K562 (cell line): Measurements from ENCODE around the gene MLLT6. TPM values are rescaled to one million over a fixed set of nuclear protein-coding genes. Genes with fewer than 3 reads are reported as not detected.

ENCODE experiments used
- ATAC-seq: fragments of 200-7000 bp; cut with Tn5 transposase; 3 replicates; pipeline ENCODE4 v1.9.1; 2020; ENCODE audit warnings: moderate library complexity
- BruUV-seq: library from RNA; stranded (reverse); fragments of 400-500 nt; replicated peaks from 2 replicates; lab custom pipeline; 2021; lab: Mats Ljungman, UMichigan
- CTCF ChIA-PET: fragments of 300-600 bp; formaldehyde crosslinking; extraction: SDS; loops from one replicate; lab custom pipeline; 2021; ENCODE audit warnings: low intra/inter-chr PET ratio; lab: Yijun Ruan, JAX
- POLR2A ChIA-PET: fragments of 300-600, 350-650 bp; sonication (Branson Sonifier 250); formaldehyde crosslinking; extraction: SDS; loops from one replicate; lab custom pipeline; 2021; ENCODE audit warnings: antibody characterized with exemption, inconsistent platforms; lab: Yijun Ruan, JAX
- DNase-seq, 4 experiments: peaks; one replicate each; pipeline versions ENCODE4 v3.0.0 to v3.0.0-alpha.2; 2011 to 2018; ENCODE audit warnings: low spot score in 3 of 4, mixed read lengths in 3 of 4; ENCODE audit errors: extremely low read depth in 1 of 4
- FAIRE-seq: peaks from 2 replicates; lab custom pipeline; 2011; peaks lifted over from hg19 to GRCh38; lab: Jason Lieb, UNC
- H2AFZ ChIP-seq: 2 replicates; pipeline ENCODE4 v1.6.0; 2011; ENCODE audit warnings: low read depth, low read length, control low read depth, inconsistent platforms
- H3K27ac ChIP-seq: fragments of 200-600 bp; 3 replicates; pipeline ENCODE4 v1.8.0; 2011; ENCODE audit warnings: low read depth, mild to moderate bottlenecking, control low read depth, inconsistent platforms, low read length, moderate library complexity, mixed read lengths; ENCODE audit errors: extremely low read depth
- H3K27me3 ChIP-seq, 2 experiments: fragments of 300-600 bp in 1 of 2; 2 replicates in 1 of 2; 3 replicates in 1 of 2; pipeline versions ENCODE4 v1.6.0 to v1.8.0; 2011; ENCODE audit warnings: inconsistent platforms in 2 of 2, low read length in 2 of 2, mild to moderate bottlenecking in 1 of 2, mixed read lengths in 1 of 2, moderate library complexity in 1 of 2; ENCODE audit not compliant: control insufficient read depth in 2 of 2, insufficient read depth in 2 of 2
- H3K36me3 ChIP-seq: fragments of 300-600 bp; 3 replicates; pipeline ENCODE4 v1.8.0; 2011; ENCODE audit warnings: mild to moderate bottlenecking, low read length, inconsistent platforms; ENCODE audit not compliant: control insufficient read depth, insufficient read depth
- H3K4me1 ChIP-seq, 2 experiments: fragments of 200-600 bp in 1 of 2; replicated peaks in 1 of 2; 2 replicates in 1 of 2; 3 replicates in 1 of 2; pipeline versions ENCODE4 v1.5.1 to v1.8.0; 2011; ENCODE audit warnings: inconsistent platforms in 2 of 2, low read length in 2 of 2, mild to moderate bottlenecking in 1 of 2, mixed read lengths in 1 of 2, moderate library complexity in 1 of 2; ENCODE audit not compliant: control insufficient read depth in 2 of 2, insufficient read depth in 2 of 2
- H3K4me2 ChIP-seq: 2 replicates; pipeline ENCODE4 v1.6.1; 2011; ENCODE audit warnings: low read length, control low read depth, inconsistent platforms, mixed read lengths; ENCODE audit not compliant: insufficient read depth
- H3K4me3 ChIP-seq: fragments of 200-600 bp; sonication (generic), shearing (Covaris generic); 2 replicates; pipeline ENCODE4 v1.5.1; 2016; ENCODE audit warnings: control low read depth, inconsistent platforms
- H3K79me2 ChIP-seq: fragments of 200-600 bp; 3 replicates; pipeline ENCODE4 v1.8.0; 2011; ENCODE audit warnings: low read length, inconsistent platforms; ENCODE audit not compliant: control insufficient read depth, insufficient read depth
- H3K9ac ChIP-seq, 2 experiments: 2 replicates each; pipeline versions ENCODE4 v1.6.0 to v1.6.1; 2011; ENCODE audit warnings: low read depth in 2 of 2, low read length in 2 of 2, control low read depth in 1 of 2, inconsistent platforms in 1 of 2, mild to moderate bottlenecking in 1 of 2, mixed read lengths in 1 of 2; ENCODE audit not compliant: insufficient read depth in 1 of 2
- H3K9me1 ChIP-seq: one replicate; pipeline ENCODE4 v1.6.0; 2011; ENCODE audit warnings: inconsistent platforms, mild to moderate bottlenecking, low read length, moderate library complexity; ENCODE audit not compliant: control insufficient read depth, insufficient read depth
- H3K9me3 ChIP-seq: replicated peaks from 2 replicates; pipeline ENCODE4 v1.5.1; 2011; ENCODE audit warnings: low read depth, low read length, inconsistent platforms; ENCODE audit not compliant: control insufficient read depth, insufficient read depth
- H4K20me1 ChIP-seq: replicated peaks from 2 replicates; pipeline ENCODE4 v1.6.1; 2011; ENCODE audit warnings: low read length, inconsistent platforms, mixed read lengths; ENCODE audit not compliant: control insufficient read depth, insufficient read depth
- ARNT ChIP-seq, 2 experiments: fragments of 450-650 bp; IDR thresholded peaks; 2 replicates each; pipeline ENCODE4 v1.6.1; 2016; ENCODE audit warnings: mild to moderate bottlenecking in 1 of 2
- CBFA2T3 ChIP-seq: fragments of 450-650 bp; IDR thresholded peaks from 2 replicates; pipeline ENCODE4 v1.6.1; 2017
- HNRNPL ChIP-seq: fragments of 200-400 bp; formaldehyde crosslinking; IDR thresholded peaks from 2 replicates; pipeline ENCODE4 v1.6.1; 2017; ENCODE audit warnings: low read depth, mild to moderate bottlenecking, low read length
- KDM1A ChIP-seq, 2 experiments: fragments of 450-650 bp; IDR thresholded peaks; 2 replicates each; pipeline ENCODE4 v1.6.1; 2016; ENCODE audit warnings: mild to moderate bottlenecking in 2 of 2
- LCOR ChIP-seq: sonication (generic); formaldehyde crosslinking; IDR thresholded peaks from 2 replicates; pipeline ENCODE4 v1.8.0; 2022; ENCODE audit warnings: mild to moderate bottlenecking, missing genetic modification reagents
- NR2C2 ChIP-seq, 2 experiments: fragments of 200-800 bp in 1 of 2; sonication (Bioruptor generic) in 1 of 2; sonication (generic) in 1 of 2; formaldehyde crosslinking in 1 of 2; IDR thresholded peaks; 2 replicates each; pipeline versions ENCODE4 v1.6.1 to v1.8.0; 2016 to 2022; ENCODE audit warnings: mild to moderate bottlenecking in 1 of 2, missing compliant biosample characterization in 1 of 2, missing genetic modification characterization in 1 of 2, missing genetic modification reagents in 1 of 2
- SIX5 ChIP-seq, 2 experiments: IDR thresholded peaks; 2 replicates each; pipeline ENCODE4 v1.6.1; 2011; ENCODE audit warnings: low read length in 2 of 2, borderline replicate concordance in 1 of 2, low read depth in 1 of 2, mild to moderate bottlenecking in 1 of 2, moderate library complexity in 1 of 2; ENCODE audit not compliant: insufficient read depth in 1 of 2
- SOX6 ChIP-seq: fragments of 450-650 bp; IDR thresholded peaks from 2 replicates; pipeline ENCODE4 v1.6.1; 2014; ENCODE audit warnings: mild to moderate bottlenecking
- TBP ChIP-seq: optimal IDR thresholded peaks from 2 replicates; pipeline ENCODE3; 2011; ENCODE audit warnings: low read depth, low read length, improper control_type of control experiment
- ZNF239 ChIP-seq: fragments of 250-450 bp; sonication (Bioruptor Pico); IDR thresholded peaks from 2 replicates; pipeline ENCODE4 v1.4.0; 2020; ENCODE audit warnings: mild to moderate bottlenecking
- WGBS: fragments of 100-300 bp; shearing (Covaris generic); methylation state at CpG from one replicate; pipeline ENCODE4 v1.1.6; 2016; ENCODE audit warnings: low coverage, mixed read lengths; ENCODE audit not compliant: insufficient coverage; ENCODE audit errors: missing lambda C conversion rate; 5-methylcytosine and 5-hydroxymethylcytosine counted together
- in situ Hi-C: fragments of 300-500 bp; cut with MboI; formaldehyde crosslinking; loops from 4 replicates; pipeline ENCODE4 v1.15.0; 2018; ENCODE audit warnings: inconsistent platforms, mixed read lengths
- intact Hi-C: fragments of 100-400 bp; cut with micrococcal nuclease; formaldehyde crosslinking; loops from 2 replicates; pipeline ENCODE4 v1.14.2; 2022
- polyA plus RNA-seq, 8 experiments: library from polyadenylated mRNA; depleted of rRNA in 4 of 8; stranded (reverse) in 5 of 8; unstranded in 3 of 8; fragments of >200 nt; fragmentation: Nextera tagmentation in 2 of 8; fragmentation: Illumina TruSeq in 1 of 8; extraction: Ambion mirVana in 2 of 8; extraction: Trizol in 1 of 8; gene quantifications; 2 replicates each; pipeline versions ENCODE4 v1.2.1 to v1.2.3, GENCODE V29; 2011 to 2014; ENCODE audit warnings: inconsistent platforms in 1 of 8, missing spikeins in 1 of 8
- total RNA-seq, 7 experiments: library from RNA; depleted of rRNA in 6 of 7; stranded (reverse); fragments of >200 nt in 6 of 7; fragmentation: Illumina TruSeq in 2 of 7; extraction: Trizol in 2 of 7; gene quantifications; 2 replicates each; pipeline versions ENCODE4 v1.2.1 to v1.2.3, GENCODE V29; 2011 to 2021; ENCODE audit warnings: low replicate concordance in 1 of 7
- TF ChIP-seq, protein P1 (sequence below), 2 experiments: fragments of 450-650 bp in 1 of 2; sonication (generic) in 1 of 2; formaldehyde crosslinking in 1 of 2; IDR thresholded peaks in 1 of 2; conservative IDR thresholded peaks in 1 of 2; 2 replicates each; pipeline versions ENCODE4 v1.6.1 to v1.8.1; 2016 to 2023; ENCODE audit warnings: mild to moderate bottlenecking in 2 of 2, moderate library complexity in 2 of 2, inconsistent platforms in 1 of 2, missing genetic modification reagents in 1 of 2
- TF ChIP-seq, protein P2 (sequence below): fragments of 450-650 bp; formaldehyde crosslinking; IDR thresholded peaks from 2 replicates; pipeline ENCODE4 v1.4.0; 2022; ENCODE audit warnings: missing genetic modification characterization
- TF ChIP-seq, protein P3 (sequence below): sonication (generic); formaldehyde crosslinking; IDR thresholded peaks from 2 replicates; pipeline ENCODE4 v1.8.1; 2023; ENCODE audit warnings: mild to moderate bottlenecking, missing genetic modification reagents, moderate library complexity
- TF ChIP-seq, protein P4 (sequence below), 3 experiments: IDR thresholded peaks in 2 of 3; conservative IDR thresholded peaks in 1 of 3; 2 replicates each; pipeline ENCODE4 v1.5.1; 2011 to 2012; ENCODE audit warnings: low read length in 3 of 3, mild to moderate bottlenecking in 3 of 3, control low read depth in 2 of 3, improper control_type of control experiment in 1 of 3, inconsistent platforms in 1 of 3, low read depth in 1 of 3, mixed read lengths in 1 of 3, moderate library complexity in 1 of 3; ENCODE audit not compliant: insufficient read depth in 2 of 3

MLLT6 gene
- total and polyA plus RNA-seq, 9 of the 15 experiments (the other 6 are each of a cell fraction or from before 2014, with no cell fraction given): 3.1 to 71.7 (median 30.0) TPM

DNA sequence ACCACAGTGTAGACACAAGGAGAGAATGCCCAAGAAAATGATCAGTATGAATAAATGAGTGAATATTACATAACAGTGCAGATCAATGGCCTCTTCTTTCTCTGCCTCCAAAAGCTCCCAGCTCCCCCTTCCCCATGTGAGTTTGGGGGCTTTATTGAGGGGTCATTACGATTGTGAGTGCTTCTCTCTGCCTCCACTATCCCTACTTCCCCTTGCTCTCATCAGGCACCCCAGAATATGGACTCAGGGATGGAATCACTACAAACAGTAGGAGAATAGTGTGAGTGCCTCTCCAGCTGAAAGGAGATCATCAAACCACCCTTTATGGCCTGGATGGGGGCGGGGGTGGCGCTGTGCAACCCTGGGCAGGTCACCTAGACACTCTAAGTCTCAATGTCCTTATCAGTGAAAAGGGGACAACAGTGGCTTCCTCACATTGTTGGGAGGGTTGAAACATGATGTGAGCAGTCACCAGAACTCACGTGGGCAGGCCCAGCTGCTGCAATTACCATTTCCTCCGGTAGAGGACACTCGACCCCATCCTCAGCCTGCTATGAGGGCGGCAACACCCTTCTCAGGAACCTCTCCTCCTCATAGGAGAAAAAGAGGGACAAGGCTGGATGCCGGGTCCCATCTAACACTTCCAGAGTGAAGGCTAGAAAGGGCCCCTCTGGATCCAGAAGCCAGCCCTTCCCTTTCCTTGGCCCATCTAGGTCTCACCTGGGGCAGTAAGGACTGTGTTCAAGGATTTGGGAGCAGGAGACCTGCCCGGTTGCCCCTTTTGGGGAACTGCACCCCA, 28.2 kb upstream of the MLLT6 start:
- CTCF ChIA-PET: interaction anchor here (0.6 to 2.8 kb wide), 6 partner anchors 24 to 192 kb away, joined by 3 to 25 read pairs (median 4); partner anchors contain the start of gene CISD3
- H3K4me2 ChIP-seq: peak overlapping the region; percentile 56
- TF ChIP-seq, protein P1, sequence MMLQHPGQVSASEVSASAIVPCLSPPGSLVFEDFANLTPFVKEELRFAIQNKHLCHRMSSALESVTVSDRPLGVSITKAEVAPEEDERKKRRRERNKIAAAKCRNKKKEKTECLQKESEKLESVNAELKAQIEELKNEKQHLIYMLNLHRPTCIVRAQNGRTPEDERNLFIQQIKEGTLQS (IDR thresholded peaks at IDR 0.05): peak; percentile 64
- TF ChIP-seq, protein P1 (CRISPR knock-in tag; conservative IDR thresholded peaks at IDR 0.05): no peak; the same call in 1 of the 2 replicates
- 0 out of 2 replicates have a peak, but pooled peaks have one; percentile 31 for TF ChIP-seq LCOR (CRISPR knock-in tag)
- no peak for TF ChIP-seq NR2C2 (CRISPR knock-in tag; IDR thresholded peaks at IDR 0.05)
- no peak for TF ChIP-seq NR2C2 (tag; IDR thresholded peaks at IDR 0.05)
- TF ChIP-seq, protein P2, sequence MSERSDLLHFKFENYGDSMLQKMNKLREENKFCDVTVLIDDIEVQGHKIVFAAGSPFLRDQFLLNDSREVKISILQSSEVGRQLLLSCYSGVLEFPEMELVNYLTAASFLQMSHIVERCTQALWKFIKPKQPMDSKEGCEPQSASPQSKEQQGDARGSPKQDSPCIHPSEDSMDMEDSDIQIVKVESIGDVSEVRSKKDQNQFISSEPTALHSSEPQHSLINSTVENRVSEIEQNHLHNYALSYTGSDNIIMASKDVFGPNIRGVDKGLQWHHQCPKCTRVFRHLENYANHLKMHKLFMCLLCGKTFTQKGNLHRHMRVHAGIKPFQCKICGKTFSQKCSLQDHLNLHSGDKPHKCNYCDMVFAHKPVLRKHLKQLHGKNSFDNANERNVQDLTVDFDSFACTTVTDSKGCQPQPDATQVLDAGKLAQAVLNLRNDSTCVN (CRISPR knock-in tag): no peak
- TF ChIP-seq TBP: peak; percentile 36
- TF ChIP-seq ZNF239 (CRISPR knock-in tag): no peak
- peak; percentile 96 for TF ChIP-seq SOX6
- no peak for TF ChIP-seq HNRNPL
- peak; percentile 40; the same call in 1 of the 2 replicates for TF ChIP-seq CBFA2T3
- TF ChIP-seq, protein P3, sequence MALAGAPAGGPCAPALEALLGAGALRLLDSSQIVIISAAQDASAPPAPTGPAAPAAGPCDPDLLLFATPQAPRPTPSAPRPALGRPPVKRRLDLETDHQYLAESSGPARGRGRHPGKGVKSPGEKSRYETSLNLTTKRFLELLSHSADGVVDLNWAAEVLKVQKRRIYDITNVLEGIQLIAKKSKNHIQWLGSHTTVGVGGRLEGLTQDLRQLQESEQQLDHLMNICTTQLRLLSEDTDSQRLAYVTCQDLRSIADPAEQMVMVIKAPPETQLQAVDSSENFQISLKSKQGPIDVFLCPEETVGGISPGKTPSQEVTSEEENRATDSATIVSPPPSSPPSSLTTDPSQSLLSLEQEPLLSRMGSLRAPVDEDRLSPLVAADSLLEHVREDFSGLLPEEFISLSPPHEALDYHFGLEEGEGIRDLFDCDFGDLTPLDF: no peak
- peak in 1 of 2 experiments; percentile 15; a peak in 2 of 4 replicates for TF ChIP-seq KDM1A (IDR thresholded peaks at IDR 0.05)
- TF ChIP-seq, protein P4, sequence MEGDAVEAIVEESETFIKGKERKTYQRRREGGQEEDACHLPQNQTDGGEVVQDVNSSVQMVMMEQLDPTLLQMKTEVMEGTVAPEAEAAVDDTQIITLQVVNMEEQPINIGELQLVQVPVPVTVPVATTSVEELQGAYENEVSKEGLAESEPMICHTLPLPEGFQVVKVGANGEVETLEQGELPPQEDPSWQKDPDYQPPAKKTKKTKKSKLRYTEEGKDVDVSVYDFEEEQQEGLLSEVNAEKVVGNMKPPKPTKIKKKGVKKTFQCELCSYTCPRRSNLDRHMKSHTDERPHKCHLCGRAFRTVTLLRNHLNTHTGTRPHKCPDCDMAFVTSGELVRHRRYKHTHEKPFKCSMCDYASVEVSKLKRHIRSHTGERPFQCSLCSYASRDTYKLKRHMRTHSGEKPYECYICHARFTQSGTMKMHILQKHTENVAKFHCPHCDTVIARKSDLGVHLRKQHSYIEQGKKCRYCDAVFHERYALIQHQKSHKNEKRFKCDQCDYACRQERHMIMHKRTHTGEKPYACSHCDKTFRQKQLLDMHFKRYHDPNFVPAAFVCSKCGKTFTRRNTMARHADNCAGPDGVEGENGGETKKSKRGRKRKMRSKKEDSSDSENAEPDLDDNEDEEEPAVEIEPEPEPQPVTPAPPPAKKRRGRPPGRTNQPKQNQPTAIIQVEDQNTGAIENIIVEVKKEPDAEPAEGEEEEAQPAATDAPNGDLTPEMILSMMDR (IDR thresholded peaks at IDR 0.05 in 2 of 3, conservative IDR thresholded peaks at IDR 0.05 in 1 of 3; ENCODE audit: insufficient read depth in 2 of 3, low read depth in 1 of 3, low read length in 3 of 3): peak; percentile 94 to 99 (median 99)
- TF ChIP-seq ARNT (IDR thresholded peaks at IDR 0.05): peak in 1 of 2 experiments; percentile 32; a peak in 1 of 4 replicates
- no peak for TF ChIP-seq SIX5 (IDR thresholded peaks at IDR 0.05; ENCODE audit: borderline replicate concordance in 1 of 2, insufficient read depth in 1 of 2, low read depth in 1 of 2, low read length in 2 of 2)

More for the DNA sequence above, 28.2 kb upstream of the MLLT6 start:
- no peaks in the 10 kb centered on the region for H4K20me1 ChIP-seq
- peak overlapping the region; percentile 27; the same call in 1 of the 3 replicates for H3K27ac ChIP-seq
- no peak overlapping the region for H3K4me3 ChIP-seq
- H3K9me1 ChIP-seq: no peaks in the 10 kb centered on the region
- DNase-seq (peak; percentile 89 to 96 (median 91)), FAIRE-seq (no peak), ATAC-seq (peak; percentile 89)
- H3K4me1 ChIP-seq: peaks cover 20 to 27% of the 10 kb centered on the region in 2 experiments
- no peaks in the 10 kb centered on the region for H3K27me3 ChIP-seq
- H3K79me2 ChIP-seq: no peaks in the 10 kb centered on the region; the same call in 2 of the 3 replicates
- H3K9ac ChIP-seq: no peak overlapping the region; a peak in 1 of 4 replicates
- intact Hi-C loops: loop anchor here (1.0 to 10.0 kb wide), 5 partner anchors 26 to 188 kb away; partner anchors contain the start of genes CISD3 and PSMB3
- H3K9me3 ChIP-seq: no peaks in the 10 kb centered on the region
- no peaks in the 10 kb centered on the region for H3K36me3 ChIP-seq
- BruUV-seq: no TSS peak
- POLR2A ChIA-PET: interaction anchor here (0.6 to 1.1 kb wide), 6 partner anchors 9 to 196 kb away, joined by 3 to 6 read pairs (median 4); no protein-coding TSS in a partner anchor
- peak overlapping the region; percentile 86 for H2AFZ ChIP-seq
- in situ Hi-C loops: loop anchor here (5.0 kb wide), 1 partner anchor 55 kb away; the partner anchor contains the start of gene CISD3
- 6% methylated on average over 9 of the region's 9 CpGs for WGBS
